GM12891 (cell line): ENCODE measurements around the gene UBR1.

Experiments used
- POLR2A ChIP-seq: IDR thresholded peaks from 2 replicates; pipeline ENCODE4 v1.6.1; 2011; ENCODE audit warnings: low read depth, low read length, control low read depth
- POLR2AphosphoS5 ChIP-seq: IDR thresholded peaks from 2 replicates; pipeline ENCODE4 v1.6.1; 2011; ENCODE audit warnings: low read depth, low read length, control low read depth

- TF ChIP-seq POLR2A (no peak), POLR2AphosphoS5 (no peak)
Measured at GRCh38 chr15:43056696-43057095, 49.1 kb downstream of the UBR1 start.
